K562 (cell line): ENCODE results near the gene AQP11. TPM values are rescaled to one million over a fixed set of nuclear protein-coding genes. Genes with fewer than 3 reads are reported as not detected.

Source experiments
- CSDE1 ChIP-seq, 2 experiments: fragments of 450-650 bp; IDR thresholded peaks; 2 replicates each; pipeline ENCODE4 v1.6.1; 2016; ENCODE audit warnings: mild to moderate bottlenecking in 1 of 2
- ETV1 ChIP-seq: fragments of 450-650 bp; conservative IDR thresholded peaks from 2 replicates; pipeline ENCODE4 v1.6.1; 2016; ENCODE audit warnings: missing genetic modification characterization, control low read depth, low read depth, missing compliant biosample characterization
- FOXA3 ChIP-seq, 2 experiments: fragments of 450-650 bp in 1 of 2; sonication (generic) in 1 of 2; formaldehyde crosslinking; IDR thresholded peaks in 1 of 2; conservative IDR thresholded peaks in 1 of 2; 2 replicates each; pipeline versions ENCODE4 v1.4.0 to v1.8.0; 2020 to 2022; ENCODE audit warnings: mild to moderate bottlenecking in 2 of 2, missing genetic modification reagents in 1 of 2
- KLF1 ChIP-seq: fragments of 450-650 bp; IDR thresholded peaks from 2 replicates; pipeline ENCODE4 v1.6.1; 2016; ENCODE audit warnings: missing genetic modification characterization, missing compliant biosample characterization
- MTF1 ChIP-seq: fragments of 250-450 bp; sonication (Bioruptor Pico); IDR thresholded peaks from 2 replicates; pipeline ENCODE4 v1.9.0; 2021; ENCODE audit warnings: moderate library complexity, mild to moderate bottlenecking, inconsistent platforms, borderline replicate concordance
- NCOA6 ChIP-seq: fragments of 450-650 bp; IDR thresholded peaks from 2 replicates; pipeline ENCODE4 v1.6.1; 2017; ENCODE audit warnings: mild to moderate bottlenecking
- NELFE ChIP-seq: IDR thresholded peaks from 2 replicates; pipeline ENCODE4 v1.6.1; 2011; ENCODE audit warnings: mild to moderate bottlenecking; ENCODE audit not compliant: insufficient read depth, insufficient read length
- RBM22 ChIP-seq: fragments of 200-400 bp; formaldehyde crosslinking; IDR thresholded peaks from 2 replicates; pipeline ENCODE4 v1.6.1; 2018; ENCODE audit warnings: low read length, low read depth; ENCODE audit not compliant: poor library complexity, severe bottlenecking
- TAL1 ChIP-seq: fragments of 450-650 bp; IDR thresholded peaks from 2 replicates; pipeline ENCODE4 v1.6.1; 2016; ENCODE audit warnings: mild to moderate bottlenecking
- TEAD1 ChIP-seq, 2 experiments: fragments of 450-650 bp in 1 of 2; sonication (generic) in 1 of 2; formaldehyde crosslinking; IDR thresholded peaks; 2 replicates each; pipeline versions ENCODE4 v1.4.0 to v1.8.0; 2020 to 2022; ENCODE audit warnings: mild to moderate bottlenecking in 2 of 2, missing genetic modification reagents in 1 of 2
- ZNF347 ChIP-seq: fragments of 450-650 bp; formaldehyde crosslinking; IDR thresholded peaks from 2 replicates; pipeline ENCODE4 v1.4.0; 2020; ENCODE audit warnings: low read depth, mild to moderate bottlenecking, moderate library complexity
- ZNF436 ChIP-seq: fragments of 250-450, 450-650 bp; sonication (Bioruptor Pico); formaldehyde crosslinking; IDR thresholded peaks from 2 replicates; pipeline ENCODE4 v1.7.0; 2020; ENCODE audit warnings: mild to moderate bottlenecking
- ZNF79 ChIP-seq: fragments of 250-450 bp; sonication (Bioruptor Pico); IDR thresholded peaks from 2 replicates; pipeline ENCODE4 v1.4.0; 2020; ENCODE audit warnings: low read depth, mild to moderate bottlenecking, moderate library complexity
- polyA plus RNA-seq, 8 experiments: library from polyadenylated mRNA; depleted of rRNA in 4 of 8; stranded (reverse) in 5 of 8; unstranded in 3 of 8; fragments of >200 nt; fragmentation: Nextera tagmentation in 2 of 8; fragmentation: Illumina TruSeq in 1 of 8; extraction: Ambion mirVana in 2 of 8; extraction: Trizol in 1 of 8; gene quantifications; 2 replicates each; pipeline versions ENCODE4 v1.2.1 to v1.2.3, GENCODE V29; 2011 to 2014; ENCODE audit warnings: inconsistent platforms in 1 of 8, missing spikeins in 1 of 8
- total RNA-seq, 7 experiments: library from RNA; depleted of rRNA in 6 of 7; stranded (reverse); fragments of >200 nt in 6 of 7; fragmentation: Illumina TruSeq in 2 of 7; extraction: Trizol in 2 of 7; gene quantifications; 2 replicates each; pipeline versions ENCODE4 v1.2.1 to v1.2.3, GENCODE V29; 2011 to 2021; ENCODE audit warnings: low replicate concordance in 1 of 7
- TF ChIP-seq, protein P1 (sequence below): fragments of 450-650 bp; IDR thresholded peaks from 2 replicates; pipeline ENCODE4 v1.6.1; 2018; ENCODE audit warnings: mild to moderate bottlenecking, low read depth; ENCODE audit not compliant: partially characterized antibody
- TF ChIP-seq, protein P2 (sequence below): fragments of 450-650 bp; IDR thresholded peaks from 2 replicates; pipeline ENCODE4 v1.6.1; 2016; ENCODE audit warnings: mild to moderate bottlenecking
- TF ChIP-seq, protein P3 (sequence below): fragments of 450-650 bp; IDR thresholded peaks from 2 replicates; pipeline ENCODE4 v1.7.0; 2016; ENCODE audit warnings: borderline replicate concordance
- TF ChIP-seq, protein P4 (sequence below), 2 experiments: fragments of 450-650 bp in 1 of 2; sonication (generic) in 1 of 2; formaldehyde crosslinking in 1 of 2; IDR thresholded peaks in 1 of 2; conservative IDR thresholded peaks in 1 of 2; 2 replicates each; pipeline versions ENCODE4 v1.6.1 to v1.8.1; 2016 to 2023; ENCODE audit warnings: mild to moderate bottlenecking in 2 of 2, moderate library complexity in 2 of 2, inconsistent platforms in 1 of 2, missing genetic modification reagents in 1 of 2

AQP11 gene
- total and polyA plus RNA-seq, 9 of the 15 experiments (the other 6 are each of a cell fraction or from before 2014, with no cell fraction given): 0.09 to 1.0 (median 0.36) TPM

DNA sequence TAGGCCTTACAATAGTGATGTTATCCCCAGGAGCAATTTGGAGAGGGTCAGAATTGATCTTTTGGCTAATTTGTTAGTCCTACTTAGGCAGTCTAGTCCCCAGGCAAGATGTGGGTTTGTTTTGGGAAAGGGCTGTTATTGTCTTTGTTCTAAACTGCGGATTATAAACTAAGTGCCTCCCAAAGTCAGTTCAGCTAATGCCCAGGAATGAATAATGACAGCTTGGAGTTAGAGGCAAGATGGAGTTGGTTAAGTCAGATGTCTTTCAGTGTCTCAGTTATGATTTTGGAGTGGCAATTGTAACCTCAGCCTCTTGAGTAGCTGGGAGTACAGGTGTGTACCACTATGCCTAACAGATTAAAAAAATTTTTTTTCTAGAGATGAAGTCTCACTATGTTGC lies 55.1 kb downstream of the AQP11 start (continued):
- TF ChIP-seq RBM22: no peak
- no peak for TF ChIP-seq NELFE
- no peak for TF ChIP-seq NCOA6
- TF ChIP-seq ZNF79 (CRISPR knock-in tag): peak; percentile 82
- TF ChIP-seq, protein P1, sequence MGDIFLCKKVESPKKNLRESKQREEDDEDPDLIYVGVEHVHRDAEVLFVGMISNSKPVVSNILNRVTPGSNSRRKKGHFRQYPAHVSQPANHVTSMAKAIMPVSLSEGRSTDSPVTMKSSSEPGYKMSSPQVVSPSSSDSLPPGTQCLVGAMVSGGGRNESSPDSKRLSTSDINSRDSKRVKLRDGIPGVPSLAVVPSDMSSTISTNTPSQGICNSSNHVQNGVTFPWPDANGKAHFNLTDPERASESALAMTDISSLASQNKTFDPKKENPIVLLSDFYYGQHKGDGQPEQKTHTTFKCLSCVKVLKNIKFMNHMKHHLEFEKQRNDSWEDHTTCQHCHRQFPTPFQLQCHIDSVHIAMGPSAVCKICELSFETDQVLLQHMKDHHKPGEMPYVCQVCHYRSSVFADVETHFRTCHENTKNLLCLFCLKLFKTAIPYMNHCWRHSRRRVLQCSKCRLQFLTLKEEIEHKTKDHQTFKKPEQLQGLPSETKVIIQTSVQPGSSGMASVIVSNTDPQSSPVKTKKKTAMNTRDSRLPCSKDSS: no peak
- TF ChIP-seq TEAD1 (CRISPR knock-in tag; IDR thresholded peaks at IDR 0.05): peak in 1 of 2 experiments; percentile 62; a peak in 2 of 4 replicates
- no peak for TF ChIP-seq FOXA3 (CRISPR knock-in tag; conservative IDR thresholded peaks at IDR 0.05 in 1 of 2, IDR thresholded peaks at IDR 0.05 in 1 of 2)
- TF ChIP-seq, protein P2, sequence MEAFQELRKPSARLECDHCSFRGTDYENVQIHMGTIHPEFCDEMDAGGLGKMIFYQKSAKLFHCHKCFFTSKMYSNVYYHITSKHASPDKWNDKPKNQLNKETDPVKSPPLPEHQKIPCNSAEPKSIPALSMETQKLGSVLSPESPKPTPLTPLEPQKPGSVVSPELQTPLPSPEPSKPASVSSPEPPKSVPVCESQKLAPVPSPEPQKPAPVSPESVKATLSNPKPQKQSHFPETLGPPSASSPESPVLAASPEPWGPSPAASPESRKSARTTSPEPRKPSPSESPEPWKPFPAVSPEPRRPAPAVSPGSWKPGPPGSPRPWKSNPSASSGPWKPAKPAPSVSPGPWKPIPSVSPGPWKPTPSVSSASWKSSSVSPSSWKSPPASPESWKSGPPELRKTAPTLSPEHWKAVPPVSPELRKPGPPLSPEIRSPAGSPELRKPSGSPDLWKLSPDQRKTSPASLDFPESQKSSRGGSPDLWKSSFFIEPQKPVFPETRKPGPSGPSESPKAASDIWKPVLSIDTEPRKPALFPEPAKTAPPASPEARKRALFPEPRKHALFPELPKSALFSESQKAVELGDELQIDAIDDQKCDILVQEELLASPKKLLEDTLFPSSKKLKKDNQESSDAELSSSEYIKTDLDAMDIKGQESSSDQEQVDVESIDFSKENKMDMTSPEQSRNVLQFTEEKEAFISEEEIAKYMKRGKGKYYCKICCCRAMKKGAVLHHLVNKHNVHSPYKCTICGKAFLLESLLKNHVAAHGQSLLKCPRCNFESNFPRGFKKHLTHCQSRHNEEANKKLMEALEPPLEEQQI: no peak
- 0 out of 2 replicates have a peak, but pooled peaks have one; percentile 28 for TF ChIP-seq ETV1 (tag)
- TF ChIP-seq KLF1 (tag): no peak
- no peak for TF ChIP-seq MTF1
- no peak for TF ChIP-seq TAL1
- TF ChIP-seq, protein P3, sequence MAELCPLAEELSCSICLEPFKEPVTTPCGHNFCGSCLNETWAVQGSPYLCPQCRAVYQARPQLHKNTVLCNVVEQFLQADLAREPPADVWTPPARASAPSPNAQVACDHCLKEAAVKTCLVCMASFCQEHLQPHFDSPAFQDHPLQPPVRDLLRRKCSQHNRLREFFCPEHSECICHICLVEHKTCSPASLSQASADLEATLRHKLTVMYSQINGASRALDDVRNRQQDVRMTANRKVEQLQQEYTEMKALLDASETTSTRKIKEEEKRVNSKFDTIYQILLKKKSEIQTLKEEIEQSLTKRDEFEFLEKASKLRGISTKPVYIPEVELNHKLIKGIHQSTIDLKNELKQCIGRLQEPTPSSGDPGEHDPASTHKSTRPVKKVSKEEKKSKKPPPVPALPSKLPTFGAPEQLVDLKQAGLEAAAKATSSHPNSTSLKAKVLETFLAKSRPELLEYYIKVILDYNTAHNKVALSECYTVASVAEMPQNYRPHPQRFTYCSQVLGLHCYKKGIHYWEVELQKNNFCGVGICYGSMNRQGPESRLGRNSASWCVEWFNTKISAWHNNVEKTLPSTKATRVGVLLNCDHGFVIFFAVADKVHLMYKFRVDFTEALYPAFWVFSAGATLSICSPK: no peak
- TF ChIP-seq ZNF347 (CRISPR knock-in tag): no peak
- TF ChIP-seq, protein P4, sequence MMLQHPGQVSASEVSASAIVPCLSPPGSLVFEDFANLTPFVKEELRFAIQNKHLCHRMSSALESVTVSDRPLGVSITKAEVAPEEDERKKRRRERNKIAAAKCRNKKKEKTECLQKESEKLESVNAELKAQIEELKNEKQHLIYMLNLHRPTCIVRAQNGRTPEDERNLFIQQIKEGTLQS (IDR thresholded peaks at IDR 0.05): no peak
- TF ChIP-seq, protein P4 (CRISPR knock-in tag; conservative IDR thresholded peaks at IDR 0.05): 0 out of 2 replicates have a peak, but pooled peaks have one; percentile 36
- no peak for TF ChIP-seq CSDE1 (IDR thresholded peaks at IDR 0.05)
- TF ChIP-seq ZNF436 (CRISPR knock-in tag): no peak
